Tibial nerve (tissue), 4 donors: ENCODE measurements around the gene B3GAT2.

Source experiments
- CTCF ChIP-seq, 5 experiments: fragments of 200-600 bp in 3 of 5; fragments of 450-650 bp in 2 of 5; sonication (generic) in 3 of 5; IDR thresholded peaks; one replicate each; pipeline ENCODE4 v1.5.1; 2016 to 2019; ENCODE audit warnings: antibody characterized with exemption in 5 of 5, mild to moderate bottlenecking in 3 of 5, moderate library complexity in 2 of 5
- EP300 ChIP-seq, 2 donors: sonication (generic); formaldehyde crosslinking; IDR thresholded peaks; one replicate each; pipeline ENCODE4 v1.6.1; 2017; ENCODE audit warnings: antibody characterized with exemption in 2 of 2, mild to moderate bottlenecking in 1 of 2
- POLR2A ChIP-seq, 2 donors: fragments of 450-650 bp; IDR thresholded peaks; one replicate each; pipeline ENCODE4 v1.6.1; 2017; ENCODE audit warnings: antibody characterized with exemption in 2 of 2, mild to moderate bottlenecking in 2 of 2, moderate library complexity in 2 of 2

DNA sequence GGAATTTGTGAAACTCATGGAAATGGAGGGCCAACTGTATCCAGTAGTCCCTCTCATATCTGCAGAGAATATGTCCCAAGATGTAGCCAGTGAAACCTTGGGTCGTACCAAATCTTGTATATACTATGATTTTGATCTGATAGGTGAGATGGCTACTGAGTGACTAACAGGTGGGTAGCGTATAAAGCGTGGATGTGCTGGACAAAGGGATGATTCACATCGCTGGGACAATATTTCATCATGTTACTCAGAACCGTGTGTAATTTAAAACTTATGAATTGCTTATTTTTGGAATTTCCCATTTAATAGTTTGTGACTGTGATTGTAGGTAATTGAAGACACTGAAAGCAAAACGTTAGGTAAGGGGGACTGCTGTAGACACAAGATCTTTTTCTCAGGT is 145.1 kb downstream of the B3GAT2 start:
- TF ChIP-seq POLR2A (IDR thresholded peaks at IDR 0.05) (no peak), CTCF (IDR thresholded peaks at IDR 0.05) (no peak), EP300 (IDR thresholded peaks at IDR 0.05) (no peak)
